Tracheal epithelial cell (primary cell): ENCODE data around the gene MPRIP. TPM values are rescaled to one million over a fixed set of nuclear protein-coding genes. Genes with fewer than 3 reads are reported as not detected.

Source experiments
- total RNA-seq: library from RNA; depleted of rRNA; stranded (reverse); fragments of >200 nt; gene quantifications from 2 replicates; pipeline ENCODE4 v1.2.1, GENCODE V29; 2014

Gene MPRIP, protein sequence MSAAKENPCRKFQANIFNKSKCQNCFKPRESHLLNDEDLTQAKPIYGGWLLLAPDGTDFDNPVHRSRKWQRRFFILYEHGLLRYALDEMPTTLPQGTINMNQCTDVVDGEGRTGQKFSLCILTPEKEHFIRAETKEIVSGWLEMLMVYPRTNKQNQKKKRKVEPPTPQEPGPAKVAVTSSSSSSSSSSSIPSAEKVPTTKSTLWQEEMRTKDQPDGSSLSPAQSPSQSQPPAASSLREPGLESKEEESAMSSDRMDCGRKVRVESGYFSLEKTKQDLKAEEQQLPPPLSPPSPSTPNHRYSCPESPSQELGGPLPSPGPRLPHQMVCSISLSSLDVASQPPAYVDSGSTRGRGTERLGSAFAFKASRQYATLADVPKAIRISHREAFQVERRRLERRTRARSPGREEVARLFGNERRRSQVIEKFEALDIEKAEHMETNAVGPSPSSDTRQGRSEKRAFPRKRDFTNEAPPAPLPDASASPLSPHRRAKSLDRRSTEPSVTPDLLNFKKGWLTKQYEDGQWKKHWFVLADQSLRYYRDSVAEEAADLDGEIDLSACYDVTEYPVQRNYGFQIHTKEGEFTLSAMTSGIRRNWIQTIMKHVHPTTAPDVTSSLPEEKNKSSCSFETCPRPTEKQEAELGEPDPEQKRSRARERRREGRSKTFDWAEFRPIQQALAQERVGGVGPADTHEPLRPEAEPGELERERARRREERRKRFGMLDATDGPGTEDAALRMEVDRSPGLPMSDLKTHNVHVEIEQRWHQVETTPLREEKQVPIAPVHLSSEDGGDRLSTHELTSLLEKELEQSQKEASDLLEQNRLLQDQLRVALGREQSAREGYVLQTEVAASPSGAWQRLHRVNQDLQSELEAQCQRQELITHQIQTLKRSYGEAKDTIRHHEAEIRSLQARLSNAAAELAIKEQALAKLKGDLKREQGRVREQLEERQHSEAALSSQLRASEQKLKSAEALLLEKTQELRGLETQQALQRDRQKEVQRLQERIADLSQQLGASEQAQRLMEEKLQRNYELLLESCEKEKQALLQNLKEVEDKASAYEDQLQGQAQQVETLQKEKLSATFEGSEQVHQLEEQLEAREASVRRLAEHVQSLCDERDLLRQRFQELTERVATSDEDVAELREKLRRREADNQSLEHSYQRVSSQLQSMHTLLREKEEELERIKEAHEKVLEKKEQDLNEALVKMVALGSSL (N-terminal part only)
- total RNA-seq: 158 and 182 TPM in 2 replicates

DNA sequence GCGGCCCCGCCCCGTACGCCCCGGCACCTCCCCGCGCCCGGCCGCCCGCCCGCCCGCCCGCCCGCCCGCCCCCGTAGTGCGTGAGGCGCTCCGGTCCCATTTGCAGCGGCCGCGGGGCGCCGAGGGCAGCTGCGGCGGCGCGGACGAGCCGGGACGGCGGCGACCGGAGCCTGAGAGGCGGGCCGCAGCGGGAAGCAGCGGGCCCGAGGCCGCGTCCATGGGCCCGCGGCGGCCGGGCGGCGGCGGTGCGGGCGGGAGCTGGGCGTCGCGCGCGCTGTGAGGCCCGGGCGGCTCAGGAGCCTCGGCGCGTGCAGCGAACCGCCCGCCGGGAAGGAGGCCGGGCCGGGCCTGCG, at the start of gene MPRIP:
MPRIP (plus strand) TSS at position 74 of the 353 bp plus-strand sequence. CDS start 392 bp downstream, outside the sequence.

DNA sequence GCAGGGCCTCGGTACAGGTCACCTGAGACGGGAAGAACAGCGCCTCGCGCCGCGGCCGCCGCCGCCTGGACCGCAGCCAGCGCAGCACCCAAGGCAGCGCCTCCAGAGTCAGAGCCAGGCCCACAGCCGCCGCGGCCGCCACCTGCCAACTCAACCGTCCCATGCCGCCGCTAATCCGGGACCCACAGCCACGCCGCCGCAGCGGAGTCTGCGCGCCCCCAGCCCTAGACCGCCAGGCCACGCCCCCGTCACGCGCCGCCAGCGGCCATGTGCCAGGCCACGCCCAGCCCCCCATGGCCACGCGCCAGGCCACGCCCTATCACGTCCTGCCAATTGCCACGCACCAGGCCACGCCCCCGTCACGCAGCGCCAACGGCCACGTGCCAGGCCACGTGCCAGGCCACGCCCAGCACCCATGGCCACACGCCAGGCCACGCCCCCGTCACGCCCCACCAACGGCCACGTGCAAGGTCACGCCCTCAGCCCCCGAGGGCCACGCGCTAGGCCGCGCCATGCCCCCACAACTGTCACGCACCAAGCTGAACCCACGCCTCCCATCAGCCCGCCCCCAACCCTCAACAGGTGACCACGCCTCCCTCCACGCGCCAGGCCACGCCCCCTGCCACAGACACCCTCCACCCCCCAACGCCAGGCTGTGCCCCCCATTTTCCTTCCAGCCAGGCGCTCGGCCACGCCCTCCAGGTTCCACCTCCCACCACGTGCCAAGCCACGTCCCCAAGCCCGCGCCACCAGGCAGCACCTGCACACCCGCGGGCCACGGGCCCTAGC, 164.1 kb downstream of the MPRIP start, which contains the start of gene PLD6:
PLD6 (minus strand) TSS at position 210 of the 789 bp plus-strand sequence; CDS start at position 163, 47 bp downstream.

DNA sequence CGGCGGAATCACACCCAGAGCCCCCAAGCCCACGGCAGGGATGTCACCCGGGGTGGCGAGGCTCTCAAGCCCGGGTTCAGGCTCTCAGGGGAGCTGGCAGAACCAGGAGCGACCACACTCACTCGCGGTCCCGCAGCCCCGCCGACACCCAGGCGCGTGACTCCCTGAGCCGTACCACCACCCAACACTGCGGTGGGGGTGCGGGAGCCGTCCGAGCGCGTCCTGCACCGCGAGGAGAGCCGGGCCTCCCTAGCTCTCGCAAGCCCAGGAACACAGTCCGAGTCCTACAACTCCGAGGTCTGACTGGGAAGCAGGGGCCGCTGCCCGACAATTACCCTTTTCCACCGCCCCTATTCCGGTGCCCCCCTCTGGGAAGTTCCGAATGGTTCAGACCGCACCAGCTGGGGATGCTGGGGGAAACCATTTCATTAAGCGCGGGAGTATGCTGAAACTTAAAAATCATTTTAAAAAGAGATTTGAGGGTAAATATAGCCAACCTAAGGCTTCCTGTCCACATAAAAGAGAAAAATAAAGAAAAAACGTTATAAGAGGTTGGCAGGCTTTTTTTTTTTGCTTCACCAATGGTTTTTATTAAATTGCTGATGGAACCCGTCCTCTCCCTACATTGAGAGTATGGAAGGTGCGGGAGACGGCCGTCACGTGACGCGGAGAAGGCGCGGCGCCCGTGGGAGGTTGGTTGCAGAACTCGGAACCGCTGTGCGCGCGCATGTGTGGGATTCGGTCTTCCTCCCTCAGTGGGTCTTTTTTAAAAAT, 195.0 kb downstream of the MPRIP start, which contains the start of gene FLCN:
FLCN (minus strand) TSS at position 143 of the 774 bp plus-strand sequence. CDS start 9,031 bp downstream, outside the sequence.

Other genes starting within 250 kb of the MPRIP start
- 0.24 TPM in 1 of 2 replicates, not detected in the other for gene TNFRSF13B, start 70.3 kb upstream of the MPRIP start, total RNA-seq
- 1.4 and 3.6 TPM in 2 replicates for gene PLD6, start 163.9 kb downstream of the MPRIP start, total RNA-seq
- 36.0 and 52.5 TPM in 2 replicates for gene FLCN, start 194.7 kb downstream of the MPRIP start, total RNA-seq
- gene COPS3, start 238.8 kb downstream of the MPRIP start, total RNA-seq: 74.0 and 83.3 TPM in 2 replicates